GM12874 (cell line): Measurements from ENCODE around the gene CCDC18.

Experiments
- CTCF ChIP-seq: IDR thresholded peaks from 2 replicates; pipeline ENCODE4 v1.5.1; 2011; ENCODE audit warnings: low read depth, mild to moderate bottlenecking, control low read depth, low read length, moderate library complexity; ENCODE audit not compliant: insufficient read depth

Gene CCDC18

GRCh38 chr1:93180723-93181613, at the start of gene CCDC18:
Gene CCDC18, plus strand, starts transcription at chr1:93180724. Its CDS starts 2,638 bp downstream, at chr1:93183362.
- TF ChIP-seq CTCF = no peak

GRCh38 chr1:93132638-93133037, 47.9 kb upstream of the CCDC18 start:
- TF ChIP-seq CTCF = no peak

GRCh38 chr1:93136445-93136844, 44.1 kb upstream of the CCDC18 start:
- no peak for TF ChIP-seq CTCF

- TF ChIP-seq CTCF = no peak
These were observed 42.8 kb upstream of the CCDC18 start for GRCh38 chr1:93137604-93138292.

- no peak for TF ChIP-seq CTCF
These were observed 40.4 kb upstream of the CCDC18 start for GRCh38 chr1:93140106-93140505.

- no peak for TF ChIP-seq CTCF
These were observed 38.4 kb upstream of the CCDC18 start for GRCh38 chr1:93142161-93142560.

- TF ChIP-seq CTCF = no peak
These were observed 37.4 kb upstream of the CCDC18 start for GRCh38 chr1:93143136-93143535.
